SJSA1 (cell line): Measurements from ENCODE around the gene BIK. TPM values are rescaled to one million over a fixed set of nuclear protein-coding genes. Genes with fewer than 3 reads are reported as not detected.

Experiments
- DNase-seq, 2 experiments: peaks; one replicate each; pipeline ENCODE4 v3.0.0-alpha.2; 2015 to 2020; ENCODE audit warnings: low spot score in 2 of 2, low read depth in 1 of 2
- H3K27ac ChIP-seq: fragments of 250-450 bp; sonication (Bioruptor Pico); 2 replicates; pipeline ENCODE4 v1.5.1; 2020; ENCODE audit warnings: mild to moderate bottlenecking, moderate library complexity
- H3K27me3 ChIP-seq: fragments of 250-450 bp; sonication (Bioruptor Pico); replicated peaks from 2 replicates; pipeline ENCODE4 v1.5.1; 2020; ENCODE audit warnings: mild to moderate bottlenecking, moderate library complexity
- H3K36me3 ChIP-seq: fragments of 250-450 bp; sonication (Bioruptor Pico); 2 replicates; pipeline ENCODE4 v1.5.1; 2020; ENCODE audit warnings: mild to moderate bottlenecking
- H3K4me1 ChIP-seq: fragments of 250-450 bp; sonication (Bioruptor Pico); replicated peaks from 2 replicates; pipeline ENCODE4 v1.6.1; 2021; ENCODE audit warnings: mild to moderate bottlenecking
- H3K4me3 ChIP-seq: fragments of 250-450 bp; sonication (Bioruptor Pico); 2 replicates; pipeline ENCODE4 v1.5.1; 2020; ENCODE audit warnings: mild to moderate bottlenecking
- H3K9me3 ChIP-seq: fragments of 250-450 bp; sonication (Bioruptor Pico); replicated peaks from 2 replicates; pipeline ENCODE4 v1.5.1; 2020; ENCODE audit warnings: mild to moderate bottlenecking
- total RNA-seq: library from RNA; depleted of rRNA; stranded (reverse); fragments of >200 nt; shearing (Covaris generic); gene quantifications from 2 replicates; pipeline ENCODE4 v1.2.3, GENCODE V29; 2014; rRNA removed

BIK gene
- total RNA-seq, 1 experiment from 2014 or later: 2.2 TPM

GRCh38 chr22:43177479-43177878 is 66.9 kb downstream of the BIK start:
- H3K36me3 ChIP-seq: peaks cover 74% of the 10 kb centered on the region
- H3K4me3 ChIP-seq: no peak overlapping the region
- H3K27me3 ChIP-seq: no peaks in the 10 kb centered on the region
- DNase-seq: no peak
- H3K9me3 ChIP-seq: no peaks in the 10 kb centered on the region
- H3K4me1 ChIP-seq: no peaks in the 10 kb centered on the region; the same call in 1 of the 2 replicates
- no peak overlapping the region for H3K27ac ChIP-seq

Other genes starting within 250 kb of the BIK start
- 98.3 and 100 TPM in 2 replicates for gene PACSIN2, start 95.6 kb upstream of the BIK start, total RNA-seq
- gene TTLL1, start 21.4 kb upstream of the BIK start, total RNA-seq: 15.8 and 25.8 TPM in 2 replicates
- 13.5 and 14.7 TPM in 2 replicates for gene MCAT, start 32.6 kb downstream of the BIK start, total RNA-seq
- 378 and 396 TPM in 2 replicates for gene TSPO, start 40.8 kb downstream of the BIK start, total RNA-seq
- 35.6 and 50.4 TPM in 2 replicates for gene TTLL12, start 76.4 kb downstream of the BIK start, total RNA-seq
- gene SCUBE1, start 232.6 kb downstream of the BIK start, total RNA-seq: not detected in 2 replicates